HG02610 (cell line): Measurements from ENCODE around the gene TMPRSS5.
"Not testable (repeated sequence)": the region's sequence is repeated elsewhere in the genome, so short reads cannot be mapped to it uniquely, and the experiment has no call there.

Experiments used
- ATAC-seq: cut with Tn5 transposase; IDR thresholded peaks from one replicate; pipeline ENCODE4 v1.9.1; 2021; ENCODE audit warnings: mild to moderate bottlenecking, moderate library complexity; ENCODE audit not compliant: unreplicated experiment

Gene TMPRSS5

DNA sequence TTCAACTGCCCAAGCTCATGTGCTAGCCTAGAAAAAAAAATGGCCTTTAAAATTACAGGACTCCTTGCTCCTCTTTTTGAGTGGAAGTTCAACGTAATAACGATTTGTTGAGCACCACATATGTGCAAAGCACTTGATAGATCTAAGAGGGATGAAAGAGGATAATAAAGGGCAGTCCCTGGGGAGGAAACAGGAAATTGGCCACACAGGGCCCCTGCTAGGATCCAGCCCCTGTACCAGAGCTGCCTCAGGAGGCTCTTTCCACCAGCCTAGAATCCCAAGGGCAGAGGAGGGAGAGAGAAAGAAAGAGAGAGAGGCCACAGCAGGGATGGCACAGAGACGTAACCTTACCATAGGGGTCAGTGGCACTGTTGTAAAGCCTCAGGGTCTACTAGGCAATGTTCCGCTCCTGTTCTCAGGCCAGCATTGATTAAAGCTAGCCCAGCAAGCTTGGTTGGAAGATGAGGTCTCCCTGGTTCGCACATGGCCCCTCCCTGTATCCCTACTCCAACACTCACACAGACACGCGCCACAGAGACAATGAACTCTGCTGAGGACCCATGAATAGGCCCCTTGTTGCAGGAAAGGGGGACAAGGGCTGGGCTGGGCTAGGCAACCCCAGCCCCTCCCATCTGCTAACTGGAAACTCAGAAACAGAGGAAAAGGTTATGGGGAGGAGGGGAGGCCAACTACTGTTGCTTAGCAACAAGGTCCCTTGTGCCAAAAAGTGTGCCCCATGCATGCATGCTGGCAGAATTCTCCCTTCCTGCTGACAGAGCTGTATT lies at the start of gene TMPRSS5:
TMPRSS5 (minus strand) TSS at position 438 of the 785 bp plus-strand sequence; CDS start at position 354, 84 bp downstream.
- ATAC-seq, result no peak

DNA sequence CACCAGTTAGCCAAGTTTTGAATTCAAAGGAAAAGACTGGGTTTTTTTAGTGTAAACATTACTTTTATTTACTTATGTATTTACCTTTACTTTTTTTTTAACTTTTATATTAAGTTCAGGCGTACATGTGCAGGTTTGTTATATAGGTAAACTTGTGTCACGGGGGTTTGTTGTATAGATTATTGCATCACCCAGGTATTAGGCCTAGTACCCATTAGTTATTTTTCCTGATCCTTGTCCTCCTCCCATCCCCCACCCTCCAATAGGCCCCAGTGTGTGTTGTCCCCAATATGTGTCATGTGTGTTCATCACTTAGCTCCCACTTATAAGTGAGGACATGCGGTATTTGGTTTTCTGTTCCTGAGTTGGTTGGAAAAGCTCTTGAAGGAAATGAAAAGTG lies 46.8 kb upstream of the TMPRSS5 start:
- no peak for ATAC-seq

GRCh38 chr11:113736323-113736722 lies 30.2 kb upstream of the TMPRSS5 start:
- no peak for ATAC-seq

DNA sequence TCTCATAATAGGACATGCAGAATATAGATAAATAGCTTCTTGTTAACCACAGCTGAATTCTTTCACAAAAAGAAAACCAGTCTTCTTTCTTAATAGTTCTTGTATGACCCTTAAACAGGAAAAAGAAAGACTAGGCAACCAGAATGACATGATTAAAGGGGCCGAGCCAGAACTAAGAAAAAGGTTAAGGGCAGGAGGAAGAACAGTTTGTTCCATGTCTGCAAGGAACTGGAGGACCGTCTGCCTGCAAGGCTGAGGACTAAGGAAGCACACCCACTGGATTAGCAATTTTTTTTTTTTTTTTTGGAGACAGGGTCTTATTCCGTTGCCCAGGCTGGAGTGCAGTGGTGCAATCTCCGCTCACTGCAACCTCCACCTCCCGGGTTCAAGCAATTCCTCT lies 26.0 kb upstream of the TMPRSS5 start:
- no peak for ATAC-seq

- ATAC-seq, result no peak
These were observed 25.0 kb upstream of the TMPRSS5 start for GRCh38 chr11:113730887-113731726.

GRCh38 chr11:113729456-113729855 lies 23.3 kb upstream of the TMPRSS5 start:
- ATAC-seq, result no peak

DNA sequence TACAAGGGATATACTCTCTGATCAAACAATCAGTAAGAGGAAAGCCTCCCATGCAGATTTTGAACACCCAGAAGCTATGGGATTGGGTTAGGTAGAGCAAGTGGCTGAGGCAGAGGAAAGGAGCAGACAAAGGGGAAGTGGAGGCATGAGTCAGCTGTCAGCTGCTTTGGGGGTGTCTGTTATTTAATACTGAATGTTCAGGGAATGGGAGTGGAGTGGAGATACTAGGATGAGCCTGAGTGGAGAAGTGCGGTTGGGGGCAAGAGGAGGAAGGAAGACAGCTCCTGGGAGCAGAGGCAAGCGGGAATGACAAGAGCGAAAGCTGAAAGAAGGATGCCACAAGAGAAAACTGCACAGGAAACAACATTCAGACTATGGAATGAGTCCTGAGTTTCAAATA lies 22.7 kb upstream of the TMPRSS5 start:
- no peak for ATAC-seq

- no peak for ATAC-seq
These were observed 19.8 kb upstream of the TMPRSS5 start for GRCh38 chr11:113725913-113726312.

DNA sequence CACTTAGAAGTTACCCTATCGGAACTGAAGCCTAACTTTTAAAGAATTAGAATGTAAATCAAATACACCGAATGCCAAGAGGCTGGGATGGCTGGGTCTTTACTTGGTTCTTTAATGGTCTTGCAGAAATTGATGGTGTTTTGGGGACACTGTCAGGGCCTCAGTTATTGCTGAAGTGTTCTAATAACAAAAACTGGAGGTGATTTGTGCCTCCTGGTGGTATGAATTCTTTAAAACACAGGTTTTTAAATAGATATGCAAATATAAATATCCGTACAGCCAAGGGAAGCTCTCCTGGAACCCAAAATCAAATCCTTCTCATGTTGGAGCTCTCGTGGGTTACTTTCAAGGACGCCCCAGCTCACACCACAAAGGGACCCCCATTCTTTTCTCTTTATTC lies 19.3 kb upstream of the TMPRSS5 start:
- no peak for ATAC-seq

- no peak for ATAC-seq
These were observed 18.7 kb upstream of the TMPRSS5 start for GRCh38 chr11:113724778-113725177.

DNA sequence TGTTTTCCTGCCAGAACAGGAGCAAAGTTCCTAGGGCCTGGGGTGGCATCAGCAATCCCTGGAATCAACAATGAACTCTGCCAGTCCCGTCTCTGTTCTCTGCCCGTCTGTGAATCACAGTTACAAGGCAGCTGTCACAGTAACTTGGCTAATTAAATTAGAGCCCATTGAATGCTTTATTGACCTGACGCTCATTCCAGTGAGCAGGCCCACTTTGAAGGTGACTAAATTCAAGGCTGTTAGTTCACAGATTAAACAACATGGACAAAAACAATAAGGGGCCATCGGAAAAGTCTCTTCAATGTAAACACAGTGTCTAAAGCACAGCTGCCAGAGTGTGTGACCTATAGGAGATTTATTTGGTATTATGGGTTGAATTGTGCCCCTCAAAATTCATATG lies 17.7 kb upstream of the TMPRSS5 start:
- no peak for ATAC-seq

DNA sequence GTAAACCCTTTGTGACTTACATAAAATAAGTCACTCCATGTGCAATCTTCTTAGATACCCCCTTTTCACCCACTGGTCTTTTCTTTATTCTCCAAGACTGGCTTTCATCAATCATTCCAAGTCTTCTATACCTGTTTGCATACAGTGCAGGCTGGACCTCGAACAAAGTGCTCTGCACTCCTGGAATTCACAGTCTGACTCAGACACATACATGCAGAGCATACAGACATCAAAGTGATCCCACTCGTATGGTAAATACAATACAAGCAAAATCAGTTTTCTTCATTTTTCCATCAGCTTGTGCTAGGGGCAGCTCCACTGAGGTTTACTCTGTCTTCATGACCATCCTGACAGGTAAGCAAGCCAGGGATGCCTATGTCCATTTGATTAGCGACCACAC lies 16.8 kb upstream of the TMPRSS5 start:
- ATAC-seq, result no peak

DNA sequence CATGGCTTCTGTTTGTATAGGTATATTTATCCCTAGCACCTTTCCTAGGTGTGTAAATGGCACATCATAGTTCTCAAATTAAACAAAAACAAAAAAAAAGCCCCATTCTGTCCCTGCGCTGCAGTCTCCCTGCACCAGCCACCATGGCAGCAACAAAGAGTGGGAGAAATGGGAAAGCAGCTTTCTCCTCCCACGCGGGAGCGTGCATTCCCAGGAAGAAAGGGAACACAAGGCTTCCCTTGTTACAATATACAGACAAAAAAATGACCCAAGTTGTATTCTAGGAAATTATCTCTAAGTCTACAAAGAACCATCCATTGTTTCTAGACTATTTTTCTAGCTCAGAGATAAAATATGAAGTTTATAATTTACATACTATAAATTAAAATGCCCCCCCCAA lies 16.1 kb upstream of the TMPRSS5 start:
- ATAC-seq, result no peak

DNA sequence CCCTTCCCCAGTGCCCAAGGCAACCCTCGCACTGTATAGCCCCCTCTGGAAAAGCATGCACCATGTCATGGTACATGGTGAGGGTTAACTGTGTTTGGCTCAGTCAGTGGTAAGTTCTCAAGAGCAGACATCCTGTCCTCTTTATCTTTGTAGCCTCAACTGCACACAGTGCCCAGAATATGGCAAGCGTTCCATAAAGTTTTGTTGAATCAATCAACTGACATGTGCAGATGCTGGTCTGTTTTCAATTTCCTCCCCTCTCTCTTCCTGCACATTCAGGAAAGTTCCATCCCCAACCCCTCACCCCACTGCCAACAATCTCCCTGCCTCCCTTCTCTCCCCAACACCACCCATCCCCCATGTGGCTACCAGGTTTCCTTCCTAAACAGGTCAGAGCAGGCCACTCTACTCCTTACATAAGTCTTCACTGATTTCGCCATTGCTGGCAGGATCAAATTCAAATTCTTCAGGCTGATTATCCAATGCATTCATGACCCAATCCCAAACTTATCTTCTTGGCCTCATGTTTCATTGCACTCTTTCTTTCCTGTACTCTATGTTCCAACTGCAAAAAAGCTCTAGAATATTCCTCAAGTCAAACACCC lies 15.5 kb upstream of the TMPRSS5 start:
- no peak for ATAC-seq

GRCh38 chr11:113720478-113720877 lies 14.4 kb upstream of the TMPRSS5 start:
- not testable (repeated sequence) for ATAC-seq

GRCh38 chr11:113715882-113716625 lies 9.9 kb upstream of the TMPRSS5 start:
- no peak for ATAC-seq

DNA sequence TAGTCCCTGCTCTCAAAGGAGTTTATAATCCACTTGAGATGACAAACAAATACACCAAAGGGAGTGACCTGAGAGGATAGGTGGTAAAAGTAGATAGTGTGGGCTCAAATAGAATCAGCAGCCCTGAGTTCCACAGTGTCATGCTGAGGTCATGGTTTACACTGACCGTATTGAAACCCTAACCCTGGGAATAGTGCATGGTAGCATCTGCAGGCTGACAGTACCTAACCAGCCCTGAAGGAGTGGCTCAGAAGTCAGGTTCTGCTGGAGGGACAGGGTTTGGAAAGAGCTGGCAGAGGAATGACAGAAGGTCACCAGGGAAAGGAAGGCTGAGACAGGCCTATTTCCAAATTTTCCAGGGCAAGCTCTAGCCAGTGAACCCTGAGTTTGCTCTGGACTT lies 9.2 kb upstream of the TMPRSS5 start:
- no peak for ATAC-seq

- no peak for ATAC-seq
These were observed 4.9 kb upstream of the TMPRSS5 start for GRCh38 chr11:113710989-113711388.

DNA sequence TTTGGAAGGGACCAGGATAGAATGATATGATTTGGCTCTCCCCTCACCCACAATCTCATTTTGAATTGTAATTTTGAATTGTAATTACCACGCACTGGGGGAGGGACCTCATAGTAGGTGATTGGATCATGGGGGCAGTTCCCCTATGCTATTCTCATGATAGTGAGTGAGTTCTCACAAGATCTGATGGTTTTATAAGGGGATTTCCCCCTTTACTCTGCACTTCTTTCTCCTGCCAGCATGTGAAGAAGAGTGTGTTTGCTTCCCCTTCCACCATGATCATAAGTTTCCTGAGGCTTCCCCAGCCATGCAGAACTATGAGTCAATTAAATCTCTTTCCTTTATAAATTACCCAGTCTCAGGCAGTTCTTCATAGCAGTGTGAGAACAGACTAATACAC lies 2.6 kb downstream of the TMPRSS5 start:
- ATAC-seq, result not testable (repeated sequence)

- ATAC-seq, result no peak
These were observed 4.6 kb downstream of the TMPRSS5 start for GRCh38 chr11:113701491-113701890.

GRCh38 chr11:113698515-113698914 lies 7.6 kb downstream of the TMPRSS5 start:
- no peak for ATAC-seq
